ENCODE data around the gene ARHGAP29.

ARHGAP29 gene

GRCh38 chr1:94236630-94237290, 624 bp downstream of the ARHGAP29 start:
- peak overlapping the region; percentile 62 for H3K4me3 ChIP-seq (ENCODE audit: insufficient read depth, low read depth, low read length)
- no peaks in the 10 kb centered on the region for H3K9me3 ChIP-seq (ENCODE audit: control insufficient read depth, low read length)
- no peak overlapping the region for H3K27ac ChIP-seq (ENCODE audit: insufficient read depth, low read depth, low read length, poor library complexity, severe bottlenecking)
- no peaks in the 10 kb centered on the region for H3K4me1 ChIP-seq (ENCODE audit: control insufficient read depth, insufficient read depth, low read length)
- WGBS, 2 experiments = 1% methylated on average over 39 of the region's 39 CpGs
- H3K27me3 ChIP-seq (ENCODE audit: control insufficient read depth, insufficient read depth, low read length, poor library complexity, severe bottlenecking) = peaks cover 69% of the 10 kb centered on the region
- no peaks in the 10 kb centered on the region for H3K36me3 ChIP-seq (ENCODE audit: control insufficient read depth, insufficient read depth, low read length)

GRCh38 chr1:94236013-94236491, 1.3 kb downstream of the ARHGAP29 start:
- Histone ChIP-seq H3K9me3 (ENCODE audit: control insufficient read depth, low read length) (no peaks in the 10 kb centered on the region), H3K27ac (ENCODE audit: insufficient read depth, low read depth, low read length, poor library complexity, severe bottlenecking) (no peak overlapping the region), H3K36me3 (ENCODE audit: control insufficient read depth, insufficient read depth, low read length) (no peaks in the 10 kb centered on the region), H3K4me3 (ENCODE audit: insufficient read depth, low read depth, low read length) (peak overlapping the region; percentile 62), H3K4me1 (ENCODE audit: control insufficient read depth, insufficient read depth, low read length) (no peaks in the 10 kb centered on the region), H3K27me3 (ENCODE audit: control insufficient read depth, insufficient read depth, low read length, poor library complexity, severe bottlenecking) (peaks cover 69% of the 10 kb centered on the region)
- WGBS, 2 experiments = 19 to 20% methylated on average over 6 of the region's 6 CpGs

GRCh38 chr1:94235189-94236012, 2.0 kb downstream of the ARHGAP29 start:
- no peaks in the 10 kb centered on the region for H3K4me1 ChIP-seq (ENCODE audit: control insufficient read depth, insufficient read depth, low read length)
- 64 to 67% methylated on average over 7 to 9 of the region's 9 CpGs for WGBS, 2 experiments
- peaks cover 69% of the 10 kb centered on the region for H3K27me3 ChIP-seq (ENCODE audit: control insufficient read depth, insufficient read depth, low read length, poor library complexity, severe bottlenecking)
- no peak overlapping the region for H3K4me3 ChIP-seq (ENCODE audit: insufficient read depth, low read depth, low read length)
- H3K9me3 ChIP-seq (ENCODE audit: control insufficient read depth, low read length) = no peaks in the 10 kb centered on the region
- no peak overlapping the region for H3K27ac ChIP-seq (ENCODE audit: insufficient read depth, low read depth, low read length, poor library complexity, severe bottlenecking)
- no peaks in the 10 kb centered on the region for H3K36me3 ChIP-seq (ENCODE audit: control insufficient read depth, insufficient read depth, low read length)

GRCh38 chr1:94234615-94235014, 2.8 kb downstream of the ARHGAP29 start:
- H3K4me1 ChIP-seq (ENCODE audit: control insufficient read depth, insufficient read depth, low read length) = no peaks in the 10 kb centered on the region
- H3K36me3 ChIP-seq (ENCODE audit: control insufficient read depth, insufficient read depth, low read length) = no peaks in the 10 kb centered on the region
- no CpG with 5 or more reads among the region's 1 CpG for WGBS, 2 experiments
- H3K27me3 ChIP-seq (ENCODE audit: control insufficient read depth, insufficient read depth, low read length, poor library complexity, severe bottlenecking) = peaks cover 63% of the 10 kb centered on the region
- H3K4me3 ChIP-seq (ENCODE audit: insufficient read depth, low read depth, low read length) = no peak overlapping the region
- H3K27ac ChIP-seq (ENCODE audit: insufficient read depth, low read depth, low read length, poor library complexity, severe bottlenecking) = no peak overlapping the region
- no peaks in the 10 kb centered on the region for H3K9me3 ChIP-seq (ENCODE audit: control insufficient read depth, low read length)

GRCh38 chr1:94231746-94232145, 5.6 kb downstream of the ARHGAP29 start:
- 83% methylated on average over 1 of the region's 1 CpG; no CpG with 5 or more reads in 1 of the 2 experiments for WGBS, 2 experiments
- Histone ChIP-seq H3K9me3 (ENCODE audit: control insufficient read depth, low read length) (no peaks in the 10 kb centered on the region), H3K27ac (ENCODE audit: insufficient read depth, low read depth, low read length, poor library complexity, severe bottlenecking) (no peak overlapping the region)

GRCh38 chr1:94230920-94231319, 6.5 kb downstream of the ARHGAP29 start:
- Histone ChIP-seq H3K27ac (ENCODE audit: insufficient read depth, low read depth, low read length, poor library complexity, severe bottlenecking) (no peak overlapping the region), H3K36me3 (ENCODE audit: control insufficient read depth, insufficient read depth, low read length) (no peaks in the 10 kb centered on the region), H3K4me1 (ENCODE audit: control insufficient read depth, insufficient read depth, low read length) (no peaks in the 10 kb centered on the region), H3K4me3 (ENCODE audit: insufficient read depth, low read depth, low read length) (no peak overlapping the region), H3K27me3 (ENCODE audit: control insufficient read depth, insufficient read depth, low read length, poor library complexity, severe bottlenecking) (peaks cover 28% of the 10 kb centered on the region), H3K9me3 (ENCODE audit: control insufficient read depth, low read length) (no peaks in the 10 kb centered on the region)
- WGBS, 2 experiments = 100% methylated on average over 1 of the region's 1 CpG

More at GRCh38 chr1:94231746-94232145, 5.6 kb downstream of the ARHGAP29 start:
- no peaks in the 10 kb centered on the region for H3K36me3 ChIP-seq (ENCODE audit: control insufficient read depth, insufficient read depth, low read length)
- peaks cover 37% of the 10 kb centered on the region for H3K27me3 ChIP-seq (ENCODE audit: control insufficient read depth, insufficient read depth, low read length, poor library complexity, severe bottlenecking)
- H3K4me1 ChIP-seq (ENCODE audit: control insufficient read depth, insufficient read depth, low read length) = no peaks in the 10 kb centered on the region
- no peak overlapping the region for H3K4me3 ChIP-seq (ENCODE audit: insufficient read depth, low read depth, low read length)

GRCh38 chr1:94228640-94229375, 8.6 kb downstream of the ARHGAP29 start:
- Histone ChIP-seq H3K9me3 (ENCODE audit: control insufficient read depth, low read length) (no peaks in the 10 kb centered on the region), H3K4me1 (ENCODE audit: control insufficient read depth, insufficient read depth, low read length) (no peaks in the 10 kb centered on the region), H3K36me3 (ENCODE audit: control insufficient read depth, insufficient read depth, low read length) (no peaks in the 10 kb centered on the region), H3K27me3 (ENCODE audit: control insufficient read depth, insufficient read depth, low read length, poor library complexity, severe bottlenecking) (peaks cover 7% of the 10 kb centered on the region), H3K27ac (ENCODE audit: insufficient read depth, low read depth, low read length, poor library complexity, severe bottlenecking) (no peak overlapping the region), H3K4me3 (ENCODE audit: insufficient read depth, low read depth, low read length) (no peak overlapping the region)
- WGBS, 2 experiments = 50 to 85% methylated on average over 1 to 4 of the region's 4 CpGs

GRCh38 chr1:94227624-94228023, 9.8 kb downstream of the ARHGAP29 start:
- Histone ChIP-seq H3K4me1 (ENCODE audit: control insufficient read depth, insufficient read depth, low read length) (no peaks in the 10 kb centered on the region), H3K4me3 (ENCODE audit: insufficient read depth, low read depth, low read length) (no peak overlapping the region), H3K27ac (ENCODE audit: insufficient read depth, low read depth, low read length, poor library complexity, severe bottlenecking) (no peak overlapping the region), H3K9me3 (ENCODE audit: control insufficient read depth, low read length) (no peaks in the 10 kb centered on the region), H3K27me3 (ENCODE audit: control insufficient read depth, insufficient read depth, low read length, poor library complexity, severe bottlenecking) (no peaks in the 10 kb centered on the region), H3K36me3 (ENCODE audit: control insufficient read depth, insufficient read depth, low read length) (no peaks in the 10 kb centered on the region)
- 100% methylated on average over 1 of the region's 1 CpG; no CpG with 5 or more reads in 1 of the 2 experiments for WGBS, 2 experiments

GRCh38 chr1:94225845-94226244, 11.5 kb downstream of the ARHGAP29 start:
- Histone ChIP-seq H3K4me3 (ENCODE audit: insufficient read depth, low read depth, low read length) (no peak overlapping the region), H3K4me1 (ENCODE audit: control insufficient read depth, insufficient read depth, low read length) (no peaks in the 10 kb centered on the region)
- 92 to 97% methylated on average over 2 of the region's 2 CpGs for WGBS, 2 experiments

GRCh38 chr1:94218332-94218731, 19.1 kb downstream of the ARHGAP29 start:
- Histone ChIP-seq H3K9me3 (ENCODE audit: control insufficient read depth, low read length) (no peaks in the 10 kb centered on the region), H3K36me3 (ENCODE audit: control insufficient read depth, insufficient read depth, low read length) (no peaks in the 10 kb centered on the region), H3K4me1 (ENCODE audit: control insufficient read depth, insufficient read depth, low read length) (no peaks in the 10 kb centered on the region), H3K27me3 (ENCODE audit: control insufficient read depth, insufficient read depth, low read length, poor library complexity, severe bottlenecking) (no peaks in the 10 kb centered on the region), H3K4me3 (ENCODE audit: insufficient read depth, low read depth, low read length) (no peak overlapping the region), H3K27ac (ENCODE audit: insufficient read depth, low read depth, low read length, poor library complexity, severe bottlenecking) (no peak overlapping the region)
- 88 to 91% methylated on average over 1 to 2 of the region's 2 CpGs for WGBS, 2 experiments

More at GRCh38 chr1:94225845-94226244, 11.5 kb downstream of the ARHGAP29 start:
- H3K27me3 ChIP-seq (ENCODE audit: control insufficient read depth, insufficient read depth, low read length, poor library complexity, severe bottlenecking) = no peaks in the 10 kb centered on the region
- H3K9me3 ChIP-seq (ENCODE audit: control insufficient read depth, low read length) = no peaks in the 10 kb centered on the region
- H3K36me3 ChIP-seq (ENCODE audit: control insufficient read depth, insufficient read depth, low read length) = no peaks in the 10 kb centered on the region
- H3K27ac ChIP-seq (ENCODE audit: insufficient read depth, low read depth, low read length, poor library complexity, severe bottlenecking) = no peak overlapping the region
